Trophoblast cell (in vitro differentiated cells and primary cell): Measurements from ENCODE around the gene DAZAP1.

Experiments
- DNase-seq, 2 donors: peaks; one replicate each; pipeline ENCODE4 v3.0.0-alpha.2; 2016
- H2AFZ ChIP-seq: 2 replicates; pipeline ENCODE4 v1.6.1; 2013; ENCODE audit warnings: low read length, moderate library complexity, mild to moderate bottlenecking; ENCODE audit not compliant: insufficient read depth, poor library complexity
- H2AK5ac ChIP-seq: 2 replicates; pipeline ENCODE4 v1.6.1; 2013; ENCODE audit warnings: mild to moderate bottlenecking, low read length
- H2BK120ac ChIP-seq: 2 replicates; pipeline ENCODE4 v1.6.1; 2013; ENCODE audit warnings: low read length, mild to moderate bottlenecking, moderate library complexity; ENCODE audit not compliant: insufficient read depth, poor library complexity
- H2BK12ac ChIP-seq: 2 replicates; pipeline ENCODE4 v1.6.1; 2013; ENCODE audit warnings: mild to moderate bottlenecking, low read length, moderate library complexity
- H2BK5ac ChIP-seq: 2 replicates; pipeline ENCODE4 v1.6.1; 2013; ENCODE audit warnings: low read length, low read depth, moderate library complexity, mild to moderate bottlenecking; ENCODE audit not compliant: poor library complexity
- H3K14ac ChIP-seq: 2 replicates; pipeline ENCODE4 v1.6.1; 2013; ENCODE audit warnings: mild to moderate bottlenecking, low read length
- H3K18ac ChIP-seq: 2 replicates; pipeline ENCODE4 v1.6.1; 2013; ENCODE audit warnings: mild to moderate bottlenecking, low read length
- H3K23ac ChIP-seq: 2 replicates; pipeline ENCODE4 v1.6.1; 2013; ENCODE audit warnings: low read length
- H3K27ac ChIP-seq: 2 replicates; pipeline ENCODE4 v1.5.1; 2013; ENCODE audit warnings: low read depth, mild to moderate bottlenecking, inconsistent platforms, low read length, moderate library complexity
- H3K27me3 ChIP-seq: 2 replicates; pipeline ENCODE4 v1.6.1; 2013; ENCODE audit warnings: inconsistent platforms, mild to moderate bottlenecking, low read length, moderate library complexity; ENCODE audit not compliant: insufficient read depth
- H3K36me3 ChIP-seq, 2 experiments: 1 replicate in 1 of 2; 2 replicates in 1 of 2; pipeline ENCODE4 v1.6.1; 2013; ENCODE audit warnings: low read length in 2 of 2, mild to moderate bottlenecking in 2 of 2, moderate library complexity in 1 of 2; ENCODE audit not compliant: insufficient read depth in 2 of 2, control insufficient read depth in 1 of 2
- H3K4ac ChIP-seq: 2 replicates; pipeline ENCODE4 v1.6.1; 2013; ENCODE audit warnings: low read depth, mild to moderate bottlenecking, low read length, moderate library complexity
- H3K4me1 ChIP-seq, 2 experiments: 1 replicate in 1 of 2; 2 replicates in 1 of 2; pipeline ENCODE4 v1.6.1; 2013; ENCODE audit warnings: low read length in 2 of 2, mild to moderate bottlenecking in 2 of 2, moderate library complexity in 1 of 2; ENCODE audit not compliant: insufficient read depth in 2 of 2, control insufficient read depth in 1 of 2
- H3K4me2 ChIP-seq: 2 replicates; pipeline ENCODE4 v1.6.1; 2013; ENCODE audit warnings: inconsistent platforms, mild to moderate bottlenecking, low read length, moderate library complexity
- H3K4me3 ChIP-seq: 2 replicates; pipeline ENCODE4 v1.5.1; 2013; ENCODE audit warnings: mild to moderate bottlenecking, low read depth, low read length, inconsistent platforms
- H3K79me1 ChIP-seq: one replicate; pipeline ENCODE4 v1.6.1; 2013; ENCODE audit warnings: low read length
- H3K79me2 ChIP-seq: 2 replicates; pipeline ENCODE4 v1.6.1; 2013; ENCODE audit warnings: low read length, mild to moderate bottlenecking; ENCODE audit not compliant: control insufficient read depth, insufficient read depth, poor library complexity
- H3K9ac ChIP-seq: 2 replicates; pipeline ENCODE4 v1.6.1; 2013; ENCODE audit warnings: mild to moderate bottlenecking, low read length
- H3K9me3 ChIP-seq: 2 replicates; pipeline ENCODE4 v1.6.1; 2013; ENCODE audit warnings: low read depth, mild to moderate bottlenecking, control low read depth, inconsistent platforms, low read length; ENCODE audit not compliant: insufficient read depth
- H4K12ac ChIP-seq: 2 replicates; pipeline ENCODE4 v1.6.1; 2013; ENCODE audit warnings: low read depth, mild to moderate bottlenecking, low read length, moderate library complexity
- H4K8ac ChIP-seq: 2 replicates; pipeline ENCODE4 v1.6.1; 2013; ENCODE audit warnings: low read depth, mild to moderate bottlenecking, low read length, moderate library complexity
- H4K91ac ChIP-seq: one replicate; pipeline ENCODE4 v1.6.1; 2013; ENCODE audit warnings: low read depth, mild to moderate bottlenecking, low read length, moderate library complexity
- WGBS: extraction: QIAGEN DNeasy Blood & Tissue Kit; methylation state at CpG from one replicate; pipeline ENCODE4 v1.1.7; 2013; ENCODE audit warnings: missing lambda C conversion rate; ENCODE audit not compliant: insufficient read length, insufficient coverage; ENCODE audit errors: extremely low coverage; 5-methylcytosine and 5-hydroxymethylcytosine counted together

The DAZAP1 gene

GRCh38 chr19:1377176-1377964 is 30.0 kb upstream of the DAZAP1 start:
- Histone ChIP-seq H3K79me2 (no peaks in the 10 kb centered on the region), H2BK5ac (no peak overlapping the region), H4K12ac (no peak overlapping the region), H3K27ac (no peak overlapping the region), H2BK120ac (no peak overlapping the region), H3K14ac (no peak overlapping the region), H3K18ac (no peak overlapping the region), H3K4me3 (no peak overlapping the region), H2BK12ac (no peak overlapping the region), H2AK5ac (no peak overlapping the region), H3K36me3 (peaks cover 36 to 39% of the 10 kb centered on the region in 2 experiments), H3K4ac (no peak overlapping the region), H4K91ac (no peak overlapping the region), H3K9ac (no peak overlapping the region), H3K79me1 (no peaks in the 10 kb centered on the region), H4K8ac (no peak overlapping the region), H3K27me3 (no peaks in the 10 kb centered on the region), H3K4me1 (no peaks in the 10 kb centered on the region), H3K4me2 (no peak overlapping the region), H3K9me3 (peaks cover 6% of the 10 kb centered on the region), H3K23ac (no peak overlapping the region), H2AFZ (no peak overlapping the region)
- DNase-seq, result no peak
- no CpG with 5 or more reads among the region's 43 CpGs for WGBS

- no peak overlapping the region for H3K23ac ChIP-seq
- H3K27me3 ChIP-seq, result no peaks in the 10 kb centered on the region
- no peak overlapping the region for H2BK12ac ChIP-seq
- H3K27ac ChIP-seq, result no peak overlapping the region
- no peak for DNase-seq
- peaks cover 31 to 34% of the 10 kb centered on the region in 2 experiments for H3K36me3 ChIP-seq
- H2BK5ac ChIP-seq, result no peak overlapping the region
- no peaks in the 10 kb centered on the region for H3K79me2 ChIP-seq
- no peak overlapping the region for H3K9ac ChIP-seq
- H3K14ac ChIP-seq, result no peak overlapping the region
- H4K91ac ChIP-seq, result no peak overlapping the region
- no peak overlapping the region for H2BK120ac ChIP-seq
- H2AFZ ChIP-seq, result no peak overlapping the region
- no peak overlapping the region for H4K8ac ChIP-seq
- no peak overlapping the region for H3K4ac ChIP-seq
- no CpG with 5 or more reads among the region's 33 CpGs for WGBS
- H4K12ac ChIP-seq, result no peak overlapping the region
- no peaks in the 10 kb centered on the region for H3K79me1 ChIP-seq
- H3K4me2 ChIP-seq, result no peak overlapping the region
- peaks cover 6% of the 10 kb centered on the region for H3K9me3 ChIP-seq
- H3K18ac ChIP-seq, result no peak overlapping the region
- no peaks in the 10 kb centered on the region for H3K4me1 ChIP-seq
- no peak overlapping the region for H2AK5ac ChIP-seq
- no peak overlapping the region for H3K4me3 ChIP-seq
Measured at GRCh38 chr19:1377965-1378785, 29.2 kb upstream of the DAZAP1 start.

GRCh38 chr19:1379126-1379905 is 28.1 kb upstream of the DAZAP1 start:
- DNase-seq, result no peak
- Histone ChIP-seq H2AFZ (no peak overlapping the region), H3K23ac (no peak overlapping the region)

GRCh38 chr19:1379961-1380489 is 27.4 kb upstream of the DAZAP1 start:
- no peak overlapping the region for H3K4ac ChIP-seq
- no peak overlapping the region for H3K4me3 ChIP-seq
- no peak overlapping the region for H3K18ac ChIP-seq
- no peak for DNase-seq
- H3K9ac ChIP-seq, result no peak overlapping the region
- peaks cover 7% of the 10 kb centered on the region for H3K79me2 ChIP-seq
- no peak overlapping the region for H4K91ac ChIP-seq
- no peak overlapping the region for H4K12ac ChIP-seq
- no peak overlapping the region for H3K27ac ChIP-seq
- H3K23ac ChIP-seq, result no peak overlapping the region
- H2AFZ ChIP-seq, result no peak overlapping the region
- H2BK120ac ChIP-seq, result no peak overlapping the region
- no peak overlapping the region for H2BK5ac ChIP-seq
- no CpG with 5 or more reads among the region's 12 CpGs for WGBS
- no peak overlapping the region for H3K4me2 ChIP-seq
- no peaks in the 10 kb centered on the region for H3K27me3 ChIP-seq
- peaks cover 6% of the 10 kb centered on the region for H3K9me3 ChIP-seq
- peaks cover 17 to 21% of the 10 kb centered on the region in 2 experiments for H3K36me3 ChIP-seq
- no peak overlapping the region for H3K14ac ChIP-seq
- peaks cover 7% of the 10 kb centered on the region for H3K79me1 ChIP-seq
- no peak overlapping the region for H2AK5ac ChIP-seq
- no peak overlapping the region for H4K8ac ChIP-seq
- no peak overlapping the region for H2BK12ac ChIP-seq
- H3K4me1 ChIP-seq, result peaks cover 0 to 2% of the 10 kb centered on the region in 2 experiments

More at GRCh38 chr19:1379126-1379905, 28.1 kb upstream of the DAZAP1 start:
- no peak overlapping the region for H3K14ac ChIP-seq
- H2AK5ac ChIP-seq, result no peak overlapping the region
- H3K27ac ChIP-seq, result no peak overlapping the region
- H3K36me3 ChIP-seq, result peaks cover 20 to 23% of the 10 kb centered on the region in 2 experiments
- peaks cover 7% of the 10 kb centered on the region for H3K79me1 ChIP-seq
- no peak overlapping the region for H3K4me2 ChIP-seq
- no peak overlapping the region for H3K9ac ChIP-seq
- no CpG with 5 or more reads among the region's 27 CpGs for WGBS
- H3K4ac ChIP-seq, result no peak overlapping the region
- H3K4me3 ChIP-seq, result no peak overlapping the region
- H3K9me3 ChIP-seq, result peaks cover 6% of the 10 kb centered on the region
- H4K91ac ChIP-seq, result no peak overlapping the region
- H3K79me2 ChIP-seq, result peaks cover 7% of the 10 kb centered on the region
- H4K8ac ChIP-seq, result no peak overlapping the region
- no peak overlapping the region for H4K12ac ChIP-seq
- H3K18ac ChIP-seq, result no peak overlapping the region
- H2BK5ac ChIP-seq, result no peak overlapping the region
- no peaks in the 10 kb centered on the region for H3K27me3 ChIP-seq
- no peak overlapping the region for H2BK12ac ChIP-seq
- no peak overlapping the region for H2BK120ac ChIP-seq
- no peaks in the 10 kb centered on the region for H3K4me1 ChIP-seq
